Calu3 (cell line): ENCODE data around the gene SKI. TPM values are rescaled to one million over a fixed set of nuclear protein-coding genes. Genes with fewer than 3 reads are reported as not detected.

ENCODE experiments used
- BruUV-seq: library from RNA; stranded (reverse); fragments of 400-500 nt; replicated peaks from 2 replicates; lab custom pipeline; 2021; lab: Mats Ljungman, UMichigan
- CTCF ChIA-PET: fragments of 300-600 bp; sonication (Branson Sonifier 250); formaldehyde crosslinking; loops from one replicate; lab custom pipeline; 2022; ENCODE audit warnings: antibody characterized with exemption; lab: Charles Lee
- DNase-seq: peaks from one replicate; pipeline ENCODE4 v3.0.0; 2022
- H3K27ac Mint-ChIP-seq: one replicate; pipeline ENCODE4 v1.8.0; 2022; ENCODE audit warnings: mixed read lengths; ENCODE audit not compliant: unreplicated experiment
- H3K27me3 Mint-ChIP-seq: one replicate; pipeline ENCODE4 v1.8.0; 2022; ENCODE audit warnings: mixed read lengths; ENCODE audit not compliant: unreplicated experiment
- H3K36me3 Mint-ChIP-seq: one replicate; pipeline ENCODE4 v1.8.0; 2022; ENCODE audit warnings: mild to moderate bottlenecking, moderate library complexity, mixed read lengths; ENCODE audit not compliant: insufficient read depth, unreplicated experiment
- H3K4me1 Mint-ChIP-seq: one replicate; pipeline ENCODE4 v1.8.0; 2022; ENCODE audit warnings: mild to moderate bottlenecking, low read depth, mixed read lengths; ENCODE audit not compliant: unreplicated experiment
- H3K4me3 Mint-ChIP-seq: one replicate; pipeline ENCODE4 v1.8.0; 2022; ENCODE audit warnings: mild to moderate bottlenecking, low read depth, moderate library complexity, mixed read lengths; ENCODE audit not compliant: unreplicated experiment
- H3K9me3 Mint-ChIP-seq: one replicate; pipeline ENCODE4 v1.8.0; 2022; ENCODE audit warnings: low read depth, mixed read lengths; ENCODE audit not compliant: unreplicated experiment
- intact Hi-C: fragments of 100-400 bp; cut with micrococcal nuclease; formaldehyde crosslinking; loops from one replicate; pipeline ENCODE4 v1.10.0; 2022; ENCODE audit not compliant: unreplicated experiment
- total RNA-seq: library from RNA; stranded (reverse); gene quantifications from 2 replicates; pipeline ENCODE4 v1.2.3, GENCODE V29; 2022
- TF ChIP-seq, protein P1 (sequence below): fragments of 200-600 bp; IDR thresholded peaks from one replicate; pipeline ENCODE4 v1.8.0; 2022; ENCODE audit warnings: antibody characterized with exemption; ENCODE audit not compliant: unreplicated experiment

The SKI gene
- total RNA-seq, 1 experiment from 2014 or later: 33.8 TPM

DNA sequence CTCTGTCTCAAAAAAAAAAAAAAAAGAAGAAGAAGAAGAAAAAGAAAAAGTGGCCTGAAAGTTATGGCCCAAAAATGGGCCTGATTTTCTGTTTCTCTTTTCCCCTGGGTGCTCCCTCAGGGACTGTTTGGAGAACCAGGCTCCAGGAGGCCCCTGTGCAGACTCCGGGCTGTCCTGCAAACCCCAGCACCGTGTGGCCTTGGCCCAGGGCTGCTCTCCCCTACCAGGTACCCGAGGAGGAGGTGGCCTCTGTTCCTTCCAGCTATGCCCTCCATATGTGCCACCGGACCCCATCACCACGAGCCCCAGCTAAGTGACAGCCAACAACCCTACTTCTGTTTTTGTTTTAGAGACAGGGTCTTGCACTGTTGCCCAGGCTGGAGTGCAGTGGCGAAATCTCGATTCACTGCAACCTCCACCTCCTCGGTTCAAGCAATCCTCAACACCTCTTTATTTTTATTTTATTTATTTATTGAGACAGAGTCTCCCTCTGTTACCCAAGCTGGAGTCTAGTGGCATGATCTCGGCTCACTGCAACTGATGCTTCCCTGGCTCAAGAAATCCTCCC, 26.0 kb upstream of the SKI start:
- Mint-ChIP-seq H3K9me3 (no peaks in the 10 kb centered on the region), H3K27ac (no peak overlapping the region), H3K36me3 (peaks cover 13% of the 10 kb centered on the region), H3K27me3 (no peaks in the 10 kb centered on the region), H3K4me1 (peaks cover 3% of the 10 kb centered on the region), H3K4me3 (no peak overlapping the region)
- CTCF ChIA-PET: no interaction called here
- intact Hi-C loops: no loop called here
- no TSS peak for BruUV-seq
- no peak for DNase-seq
- TF ChIP-seq, protein P1, sequence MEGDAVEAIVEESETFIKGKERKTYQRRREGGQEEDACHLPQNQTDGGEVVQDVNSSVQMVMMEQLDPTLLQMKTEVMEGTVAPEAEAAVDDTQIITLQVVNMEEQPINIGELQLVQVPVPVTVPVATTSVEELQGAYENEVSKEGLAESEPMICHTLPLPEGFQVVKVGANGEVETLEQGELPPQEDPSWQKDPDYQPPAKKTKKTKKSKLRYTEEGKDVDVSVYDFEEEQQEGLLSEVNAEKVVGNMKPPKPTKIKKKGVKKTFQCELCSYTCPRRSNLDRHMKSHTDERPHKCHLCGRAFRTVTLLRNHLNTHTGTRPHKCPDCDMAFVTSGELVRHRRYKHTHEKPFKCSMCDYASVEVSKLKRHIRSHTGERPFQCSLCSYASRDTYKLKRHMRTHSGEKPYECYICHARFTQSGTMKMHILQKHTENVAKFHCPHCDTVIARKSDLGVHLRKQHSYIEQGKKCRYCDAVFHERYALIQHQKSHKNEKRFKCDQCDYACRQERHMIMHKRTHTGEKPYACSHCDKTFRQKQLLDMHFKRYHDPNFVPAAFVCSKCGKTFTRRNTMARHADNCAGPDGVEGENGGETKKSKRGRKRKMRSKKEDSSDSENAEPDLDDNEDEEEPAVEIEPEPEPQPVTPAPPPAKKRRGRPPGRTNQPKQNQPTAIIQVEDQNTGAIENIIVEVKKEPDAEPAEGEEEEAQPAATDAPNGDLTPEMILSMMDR: no peak

DNA sequence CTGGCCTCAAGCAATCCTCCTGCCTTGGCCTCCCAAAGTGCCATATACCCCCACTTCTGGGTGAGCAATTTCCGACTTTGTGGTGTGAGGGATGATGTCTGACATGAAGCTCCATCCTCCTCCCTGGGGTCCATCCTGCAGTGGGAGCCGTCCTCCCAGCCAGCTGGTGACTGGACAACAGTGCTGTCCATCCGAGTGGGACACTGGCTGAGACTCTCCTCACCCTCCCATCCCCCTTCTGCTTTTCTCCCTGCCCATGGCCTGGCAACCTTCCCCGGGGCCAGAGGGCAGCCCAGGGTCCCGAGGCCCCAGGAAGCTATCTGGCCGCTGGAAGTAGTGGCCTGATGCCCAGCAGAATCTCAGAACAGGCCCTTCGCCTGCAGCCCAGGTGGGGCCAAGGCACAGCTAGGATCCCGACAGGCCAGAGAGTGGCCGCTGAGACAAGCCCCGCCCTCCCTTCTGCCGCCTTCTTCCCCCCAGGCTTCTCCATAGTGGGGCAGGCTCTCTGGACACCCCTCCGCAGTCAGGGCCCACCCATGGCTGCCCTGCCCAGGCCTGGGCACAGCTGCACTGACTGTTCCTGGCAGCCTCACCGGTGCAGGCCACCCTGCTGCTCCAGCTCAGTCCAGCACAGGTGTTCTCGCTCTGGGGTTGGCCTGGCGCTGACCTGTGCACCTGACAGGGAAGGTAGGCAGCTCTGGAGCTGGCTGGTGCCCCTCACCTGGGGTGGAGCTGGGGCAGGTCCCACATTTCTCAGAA, 25.1 kb upstream of the SKI start:
- H3K9me3 Mint-ChIP-seq: no peaks in the 10 kb centered on the region
- TF ChIP-seq, protein P1: no peak
- BruUV-seq: no TSS peak
- H3K4me3 Mint-ChIP-seq: no peak overlapping the region
- H3K36me3 Mint-ChIP-seq: peaks cover 19% of the 10 kb centered on the region
- DNase-seq: no peak
- H3K27me3 Mint-ChIP-seq: no peaks in the 10 kb centered on the region
- intact Hi-C loops: no loop called here
- peaks cover 13% of the 10 kb centered on the region for H3K4me1 Mint-ChIP-seq
- H3K27ac Mint-ChIP-seq: no peak overlapping the region
- CTCF ChIA-PET: interaction anchor here (0.6 kb wide), 1 partner anchor 166 kb away, joined by 6 read pairs; no protein-coding TSS in a partner anchor

DNA sequence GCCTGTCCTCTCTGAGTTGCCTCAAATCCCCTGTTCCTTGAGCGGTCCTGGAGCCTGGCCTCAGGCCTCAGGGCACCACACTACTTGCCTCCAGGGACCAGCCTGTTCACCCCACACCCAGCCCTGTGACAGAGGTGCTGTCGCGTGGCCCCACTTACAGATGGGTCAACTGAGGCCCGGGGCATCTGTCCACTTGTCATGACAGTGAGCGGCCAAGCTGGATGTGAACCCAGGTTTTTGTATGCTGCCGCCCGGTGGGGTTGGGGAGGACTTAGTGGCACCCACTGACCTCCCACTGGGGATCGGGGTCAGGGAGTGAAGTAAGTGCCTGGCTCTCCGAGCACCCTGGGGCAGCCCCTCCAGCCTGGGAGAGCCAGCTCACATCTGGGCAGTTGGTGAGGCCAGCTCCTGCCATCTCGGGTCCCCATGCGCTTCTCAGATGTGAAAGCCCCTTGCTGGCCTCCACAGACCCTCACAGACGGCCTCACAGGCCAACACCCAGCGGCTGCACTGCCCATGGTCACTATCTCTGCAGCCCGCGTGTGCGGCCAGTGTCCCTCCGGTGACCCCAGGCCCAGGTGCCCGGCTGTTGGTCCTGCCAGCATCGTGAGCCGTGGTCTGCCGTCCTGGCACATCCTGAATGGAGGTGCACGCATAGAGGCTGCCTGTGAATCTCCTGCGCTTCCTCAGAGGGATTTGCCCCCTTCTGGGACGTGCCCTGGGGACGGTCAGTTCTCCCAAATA, 24.3 kb upstream of the SKI start:
- H3K4me1 Mint-ChIP-seq: peaks cover 19% of the 10 kb centered on the region
- no peaks in the 10 kb centered on the region for H3K9me3 Mint-ChIP-seq
- TF ChIP-seq, protein P1: no peak
- BruUV-seq: no TSS peak
- H3K36me3 Mint-ChIP-seq: peaks cover 24% of the 10 kb centered on the region
- intact Hi-C loops: no loop called here
- CTCF ChIA-PET: interaction anchor here (0.6 to 0.7 kb wide), 3 partner anchors 13 to 167 kb away, joined by 3 to 6 read pairs (median 3); no protein-coding TSS in a partner anchor
- H3K27me3 Mint-ChIP-seq: no peaks in the 10 kb centered on the region
- DNase-seq: no peak
- H3K4me3 Mint-ChIP-seq: no peak overlapping the region
- H3K27ac Mint-ChIP-seq: no peak overlapping the region

DNA sequence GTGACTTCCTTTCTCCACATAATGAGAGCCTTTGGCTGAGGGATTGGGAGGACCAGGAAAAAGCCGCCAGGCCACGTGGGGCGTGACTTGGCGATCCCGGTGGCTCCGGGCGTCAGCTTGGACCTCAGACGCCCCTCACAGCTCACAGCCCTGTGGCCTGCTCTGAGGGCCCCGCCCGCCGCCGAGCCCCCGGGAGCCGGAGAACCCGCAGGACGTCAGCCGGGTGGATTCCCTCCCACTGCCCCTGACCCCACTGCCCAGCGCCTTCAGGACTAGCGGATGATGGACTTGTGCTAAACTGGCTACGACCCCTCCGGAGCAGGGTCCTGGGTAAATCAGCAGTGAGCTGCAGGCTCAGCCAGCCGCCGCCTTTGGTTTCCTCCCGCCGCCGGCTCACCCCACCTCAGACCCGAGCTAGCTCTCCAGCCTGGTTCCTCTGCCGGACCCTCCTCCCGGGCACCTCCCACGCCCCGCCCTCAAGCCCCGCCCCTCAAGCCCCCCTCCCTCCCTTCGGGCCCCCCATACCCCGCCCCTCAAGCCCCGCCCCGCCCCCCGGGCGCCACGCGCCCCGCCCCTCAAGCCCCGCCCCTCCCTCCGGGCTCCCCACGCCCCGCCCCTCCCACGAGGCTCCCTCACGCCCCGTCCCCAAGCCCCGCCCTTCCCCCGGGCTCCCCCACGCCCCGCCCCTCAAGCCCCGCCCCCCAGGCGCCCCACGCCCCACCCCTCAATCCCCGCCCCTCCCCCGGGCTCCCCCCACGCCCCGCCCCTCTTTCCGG, 23.5 kb upstream of the SKI start:
- DNase-seq: no peak
- Mint-ChIP-seq H3K4me1 (peaks cover 19% of the 10 kb centered on the region), H3K27ac (no peak overlapping the region), H3K4me3 (no peak overlapping the region), H3K36me3 (peaks cover 18% of the 10 kb centered on the region), H3K9me3 (no peaks in the 10 kb centered on the region), H3K27me3 (no peaks in the 10 kb centered on the region)
- CTCF ChIA-PET: interaction anchor here (0.7 kb wide), 2 partner anchors 14 to 166 kb away, joined by 3 read pairs; no protein-coding TSS in a partner anchor
- intact Hi-C loops: no loop called here
- BruUV-seq: no TSS peak
- TF ChIP-seq, protein P1: no peak
